Embryonic facial prominence (tissue), 1 donor: ENCODE data around the gene BID.

ENCODE experiments used
- DNase-seq: peaks from one replicate; pipeline ENCODE4 v3.0.0-alpha.2; 2016; ENCODE audit errors: extremely low spot score

Gene BID

GRCh38 chr22:17738386-17739128, 35.7 kb downstream of the BID start:
- DNase-seq: no peak

- DNase-seq: no peak
These were observed 40.1 kb downstream of the BID start for GRCh38 chr22:17734187-17734586.

- DNase-seq: no peak
These were observed 40.8 kb downstream of the BID start for GRCh38 chr22:17733466-17733865.

- DNase-seq: no peak
These were observed 41.9 kb downstream of the BID start for GRCh38 chr22:17732251-17732854.

GRCh38 chr22:17729561-17729960, 44.7 kb downstream of the BID start:
- no peak for DNase-seq

GRCh38 chr22:17728786-17729185, 45.5 kb downstream of the BID start:
- no peak for DNase-seq

- DNase-seq: no peak
These were observed 47.1 kb downstream of the BID start for GRCh38 chr22:17726928-17727897.

- no peak for DNase-seq
These were observed 48.0 kb downstream of the BID start for GRCh38 chr22:17726006-17726927.

- no peak for DNase-seq
These were observed 48.8 kb downstream of the BID start for GRCh38 chr22:17725500-17725796.

GRCh38 chr22:17724678-17725499, 49.4 kb downstream of the BID start:
- no peak for DNase-seq

- no peak for DNase-seq
These were observed 50.0 kb downstream of the BID start for GRCh38 chr22:17724241-17724640.

- no peak for DNase-seq
These were observed 54.4 kb downstream of the BID start for GRCh38 chr22:17719911-17720310.

GRCh38 chr22:17717708-17718107, 56.6 kb downstream of the BID start:
- DNase-seq: no peak

- no peak for DNase-seq
These were observed 57.7 kb downstream of the BID start for GRCh38 chr22:17716529-17716928.

GRCh38 chr22:17712441-17712840, 61.8 kb downstream of the BID start:
- no peak for DNase-seq

- DNase-seq: no peak
These were observed 64.2 kb downstream of the BID start for GRCh38 chr22:17710023-17710422.

- no peak for DNase-seq
These were observed 66.7 kb downstream of the BID start for GRCh38 chr22:17707526-17707925.

GRCh38 chr22:17706947-17707346, 67.3 kb downstream of the BID start:
- DNase-seq: no peak

- no peak for DNase-seq
These were observed 68.0 kb downstream of the BID start for GRCh38 chr22:17705951-17706900.

GRCh38 chr22:17705546-17705945, 68.7 kb downstream of the BID start:
- DNase-seq: no peak
